Measurements from ENCODE around the gene EIF4B. TPM values are rescaled to one million over a fixed set of nuclear protein-coding genes. Genes with fewer than 3 reads are reported as not detected.

The EIF4B gene
- total and polyA plus RNA-seq, 2 of the 13 experiments (the other 11 are each of a cell fraction or from before 2014, with no cell fraction given): 416 to 548 TPM

DNA sequence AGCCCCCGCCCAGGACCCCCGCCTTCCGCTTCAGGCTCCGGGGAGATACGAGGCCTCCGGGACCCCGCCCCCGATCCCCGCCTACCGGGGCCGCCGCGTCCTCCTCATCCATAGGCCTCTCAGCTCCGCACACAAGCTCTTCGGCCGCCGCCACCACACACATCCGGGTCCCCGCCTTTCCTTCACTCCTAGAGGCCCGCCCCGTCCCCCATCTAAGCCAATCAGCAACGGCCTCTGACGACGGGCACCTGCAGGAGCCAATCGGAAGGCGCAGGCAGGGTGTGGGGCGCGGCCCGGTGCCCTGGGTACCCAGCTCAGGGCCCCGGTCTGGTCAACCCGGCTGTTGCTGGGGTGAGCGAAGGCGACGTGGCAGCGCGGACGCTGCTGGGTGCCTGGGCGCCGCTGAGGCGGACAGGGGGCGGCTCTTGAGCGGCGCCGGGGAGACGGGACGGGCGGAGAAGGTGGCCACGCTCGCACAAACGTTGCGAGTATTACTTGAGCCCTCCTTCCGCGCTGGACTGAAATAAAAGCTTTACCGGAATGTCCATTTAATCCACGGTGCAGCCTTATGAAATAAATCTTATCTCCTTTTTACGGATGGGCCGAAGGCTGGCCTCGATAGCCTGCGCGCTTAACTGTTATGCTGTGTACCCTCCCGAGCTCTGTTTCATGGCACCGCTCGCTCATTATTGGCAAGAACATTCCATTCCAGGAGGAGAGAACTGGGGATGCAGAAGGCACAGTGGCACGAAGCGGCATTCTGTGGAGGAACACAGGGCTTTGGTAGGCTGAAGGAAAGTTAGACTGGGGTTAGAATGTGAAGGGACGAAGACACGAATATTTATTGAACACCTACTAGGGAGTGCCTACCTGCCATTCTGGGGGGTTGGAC, 73.2 kb downstream of the EIF4B start, which contains the start of gene SPRYD3 (continued):
- no peak for TF ChIP-seq LCORL (IDR thresholded peaks at IDR 0.05)
- peak; percentile 56 for TF ChIP-seq LCORL (CRISPR knock-in tag; IDR thresholded peaks at IDR 0.05)
- 0 out of 2 replicates have a peak, but pooled peaks have one; percentile 30 for TF ChIP-seq FOXA3 (CRISPR knock-in tag; IDR thresholded peaks at IDR 0.05)
- TF ChIP-seq IKZF1 (IDR thresholded peaks at IDR 0.05): no peak
- TF ChIP-seq, protein P1, sequence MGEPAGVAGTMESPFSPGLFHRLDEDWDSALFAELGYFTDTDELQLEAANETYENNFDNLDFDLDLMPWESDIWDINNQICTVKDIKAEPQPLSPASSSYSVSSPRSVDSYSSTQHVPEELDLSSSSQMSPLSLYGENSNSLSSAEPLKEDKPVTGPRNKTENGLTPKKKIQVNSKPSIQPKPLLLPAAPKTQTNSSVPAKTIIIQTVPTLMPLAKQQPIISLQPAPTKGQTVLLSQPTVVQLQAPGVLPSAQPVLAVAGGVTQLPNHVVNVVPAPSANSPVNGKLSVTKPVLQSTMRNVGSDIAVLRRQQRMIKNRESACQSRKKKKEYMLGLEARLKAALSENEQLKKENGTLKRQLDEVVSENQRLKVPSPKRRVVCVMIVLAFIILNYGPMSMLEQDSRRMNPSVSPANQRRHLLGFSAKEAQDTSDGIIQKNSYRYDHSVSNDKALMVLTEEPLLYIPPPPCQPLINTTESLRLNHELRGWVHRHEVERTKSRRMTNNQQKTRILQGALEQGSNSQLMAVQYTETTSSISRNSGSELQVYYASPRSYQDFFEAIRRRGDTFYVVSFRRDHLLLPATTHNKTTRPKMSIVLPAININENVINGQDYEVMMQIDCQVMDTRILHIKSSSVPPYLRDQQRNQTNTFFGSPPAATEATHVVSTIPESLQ (CRISPR knock-in tag; conservative IDR thresholded peaks at IDR 0.05): no peak
- TF ChIP-seq CBX1 (IDR thresholded peaks at IDR 0.05; ENCODE audit: low read depth): peak; percentile 52
- no peak for TF ChIP-seq ZNF235 (CRISPR knock-in tag; IDR thresholded peaks at IDR 0.05; ENCODE audit: borderline replicate concordance)
- TF ChIP-seq ZBTB7A (CRISPR knock-in tag; IDR thresholded peaks at IDR 0.05): no peak
- no peak for TF ChIP-seq PAWR (CRISPR knock-in tag; IDR thresholded peaks at IDR 0.05; ENCODE audit: borderline replicate concordance)
- TF ChIP-seq, protein P2, sequence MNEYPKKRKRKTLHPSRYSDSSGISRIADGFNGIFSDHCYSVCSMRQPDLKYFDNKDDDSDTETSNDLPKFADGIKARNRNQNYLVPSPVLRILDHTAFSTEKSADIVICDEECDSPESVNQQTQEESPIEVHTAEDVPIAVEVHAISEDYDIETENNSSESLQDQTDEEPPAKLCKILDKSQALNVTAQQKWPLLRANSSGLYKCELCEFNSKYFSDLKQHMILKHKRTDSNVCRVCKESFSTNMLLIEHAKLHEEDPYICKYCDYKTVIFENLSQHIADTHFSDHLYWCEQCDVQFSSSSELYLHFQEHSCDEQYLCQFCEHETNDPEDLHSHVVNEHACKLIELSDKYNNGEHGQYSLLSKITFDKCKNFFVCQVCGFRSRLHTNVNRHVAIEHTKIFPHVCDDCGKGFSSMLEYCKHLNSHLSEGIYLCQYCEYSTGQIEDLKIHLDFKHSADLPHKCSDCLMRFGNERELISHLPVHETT (CRISPR knock-in tag; conservative IDR thresholded peaks at IDR 0.05): peak; percentile 94
- TF ChIP-seq, protein P3, sequence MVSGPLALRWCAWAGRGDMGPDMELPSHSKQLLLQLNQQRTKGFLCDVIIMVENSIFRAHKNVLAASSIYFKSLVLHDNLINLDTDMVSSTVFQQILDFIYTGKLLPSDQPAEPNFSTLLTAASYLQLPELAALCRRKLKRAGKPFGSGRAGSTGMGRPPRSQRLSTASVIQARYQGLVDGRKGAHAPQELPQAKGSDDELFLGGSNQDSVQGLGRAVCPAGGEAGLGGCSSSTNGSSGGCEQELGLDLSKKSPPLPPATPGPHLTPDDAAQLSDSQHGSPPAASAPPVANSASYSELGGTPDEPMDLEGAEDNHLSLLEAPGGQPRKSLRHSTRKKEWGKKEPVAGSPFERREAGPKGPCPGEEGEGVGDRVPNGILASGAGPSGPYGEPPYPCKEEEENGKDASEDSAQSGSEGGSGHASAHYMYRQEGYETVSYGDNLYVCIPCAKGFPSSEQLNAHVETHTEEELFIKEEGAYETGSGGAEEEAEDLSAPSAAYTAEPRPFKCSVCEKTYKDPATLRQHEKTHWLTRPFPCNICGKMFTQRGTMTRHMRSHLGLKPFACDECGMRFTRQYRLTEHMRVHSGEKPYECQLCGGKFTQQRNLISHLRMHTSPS (CRISPR knock-in tag; IDR thresholded peaks at IDR 0.05; ENCODE audit: low read depth): peak; percentile 83
- TF ChIP-seq SRF (IDR thresholded peaks at IDR 0.05; ENCODE audit: low read depth, low read length): no peak
- TF ChIP-seq SP5 (CRISPR knock-in tag; IDR thresholded peaks at IDR 0.05; ENCODE audit: borderline replicate concordance, low read depth): 0 out of 2 replicates have a peak, but pooled peaks have one; percentile 37
- TF ChIP-seq ZMYM3 (CRISPR knock-in tag; IDR thresholded peaks at IDR 0.05): peak; percentile 35
- TF ChIP-seq, protein P4, sequence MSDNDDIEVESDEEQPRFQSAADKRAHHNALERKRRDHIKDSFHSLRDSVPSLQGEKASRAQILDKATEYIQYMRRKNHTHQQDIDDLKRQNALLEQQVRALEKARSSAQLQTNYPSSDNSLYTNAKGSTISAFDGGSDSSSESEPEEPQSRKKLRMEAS (IDR thresholded peaks at IDR 0.05): peak; percentile 43; the same call in 1 of the 2 replicates
- no peak; the same call in 1 of the 2 replicates for TF ChIP-seq ZNF598 (CRISPR knock-in tag; IDR thresholded peaks at IDR 0.05; ENCODE audit: borderline replicate concordance)
- TF ChIP-seq PHF8 (CRISPR knock-in tag; IDR thresholded peaks at IDR 0.05): peak; percentile 91
- TF ChIP-seq KDM3A (CRISPR knock-in tag; IDR thresholded peaks at IDR 0.05; ENCODE audit: low read depth): peak; percentile 63; the same call in 1 of the 2 replicates
- TF ChIP-seq ZNF451 (CRISPR knock-in tag; IDR thresholded peaks at IDR 0.05): peak; percentile 59; the same call in 1 of the 2 replicates
